Glomerular endothelial cell (primary cell): ENCODE results near the gene NREP. TPM values are rescaled to one million over a fixed set of nuclear protein-coding genes. Genes with fewer than 3 reads are reported as not detected.

Experiments used
- DNase-seq: peaks from one replicate; pipeline ENCODE4 v3.0.0-alpha.2; 2011; ENCODE audit warnings: low read depth, low spot score; ENCODE audit errors: extremely low read depth
- total RNA-seq: library from RNA; depleted of rRNA; stranded (reverse); fragments of >200 nt; gene quantifications from 2 replicates; pipeline ENCODE4 v1.2.3, GENCODE V29; 2015

Gene NREP
- total RNA-seq, 1 donor from 2014 or later, result 182 TPM

GRCh38 chr5:111765613-111766571 lies 8.9 kb upstream of the NREP start:
- DNase-seq, result no peak

- no peak for DNase-seq
Measured at GRCh38 chr5:111764019-111764418, 7.0 kb upstream of the NREP start.

- DNase-seq, result no peak
Measured at GRCh38 chr5:111762895-111763294, 5.9 kb upstream of the NREP start.

- no peak for DNase-seq
Measured at GRCh38 chr5:111758284-111758628, 1.3 kb upstream of the NREP start.

- DNase-seq, result peak; percentile 72
Measured at GRCh38 chr5:111757355-111758283, 625 bp upstream of the NREP start.

GRCh38 chr5:111755942-111756381 lies 1.0 kb downstream of the NREP start:
- no peak for DNase-seq

- DNase-seq, result no peak
Measured at GRCh38 chr5:111755345-111755941, 1.6 kb downstream of the NREP start.

- no peak for DNase-seq
Measured at GRCh38 chr5:111753884-111754589, 3.0 kb downstream of the NREP start.

GRCh38 chr5:111752426-111752965 lies 4.5 kb downstream of the NREP start:
- no peak for DNase-seq

GRCh38 chr5:111749303-111750026 lies 7.5 kb downstream of the NREP start:
- DNase-seq, result no peak

GRCh38 chr5:111748304-111748763 lies 8.7 kb downstream of the NREP start:
- DNase-seq, result peak; percentile 66

GRCh38 chr5:111747337-111747736 lies 9.7 kb downstream of the NREP start:
- no peak for DNase-seq

GRCh38 chr5:111746791-111747190 lies 10.2 kb downstream of the NREP start:
- no peak for DNase-seq

GRCh38 chr5:111745075-111745739 lies 11.8 kb downstream of the NREP start:
- DNase-seq, result no peak

- DNase-seq, result no peak
Measured at GRCh38 chr5:111744455-111744854, 12.5 kb downstream of the NREP start.

- no peak for DNase-seq
Measured at GRCh38 chr5:111743988-111744387, 13.0 kb downstream of the NREP start.

GRCh38 chr5:111743512-111743911 lies 13.5 kb downstream of the NREP start:
- no peak for DNase-seq

GRCh38 chr5:111742177-111742994 lies 14.6 kb downstream of the NREP start:
- DNase-seq, result no peak
